HCT116 (cell line): ENCODE measurements around the gene ZNF708.

Source experiments
- CEBPB ChIP-seq: IDR thresholded peaks from 2 replicates; pipeline ENCODE4 v1.6.1; 2012; ENCODE audit warnings: low read depth
- CTCF ChIP-seq, 3 experiments: fragments of 200-600 bp in 1 of 3; sonication (generic) in 1 of 3; IDR thresholded peaks in 2 of 3; conservative IDR thresholded peaks in 1 of 3; 2 replicates each; pipeline ENCODE4 v1.5.1; 2012 to 2017; ENCODE audit warnings: low read depth in 2 of 3, low read length in 2 of 3, antibody characterized with exemption in 1 of 3, borderline replicate concordance in 1 of 3, control low read depth in 1 of 3, mild to moderate bottlenecking in 1 of 3, mixed read lengths in 1 of 3, mixed run types in 1 of 3, moderate library complexity in 1 of 3; ENCODE audit not compliant: insufficient read depth in 1 of 3
- EZH2 ChIP-seq: fragments of 200-600 bp; sonication (generic); IDR thresholded peaks from 2 replicates; pipeline ENCODE4 v1.6.1; 2017; ENCODE audit warnings: antibody characterized with exemption, mixed run types
- JUND ChIP-seq: IDR thresholded peaks from 2 replicates; pipeline ENCODE4 v1.6.1; 2012
- POLR2A ChIP-seq: IDR thresholded peaks from 2 replicates; pipeline ENCODE4 v1.7.0; 2011; ENCODE audit warnings: borderline replicate concordance; ENCODE audit not compliant: insufficient read depth, insufficient read length; ENCODE audit errors: extremely low read depth
- POLR2AphosphoS5 ChIP-seq: IDR thresholded peaks from 2 replicates; pipeline ENCODE4 v1.6.1; 2011; ENCODE audit warnings: mild to moderate bottlenecking, low read depth, low read length, moderate library complexity
- REST ChIP-seq: IDR thresholded peaks from 2 replicates; pipeline ENCODE4 v1.6.1; 2012; ENCODE audit warnings: low read depth
- SIN3A ChIP-seq: IDR thresholded peaks from 2 replicates; pipeline ENCODE4 v1.6.1; 2012; ENCODE audit warnings: low read depth
- SRF ChIP-seq: IDR thresholded peaks from 2 replicates; pipeline ENCODE4 v1.6.1; 2012; ENCODE audit warnings: low read depth

- no peak for TF ChIP-seq POLR2A
- no peak for TF ChIP-seq EZH2
- TF ChIP-seq CTCF (IDR thresholded peaks at IDR 0.05 in 2 of 3, conservative IDR thresholded peaks at IDR 0.05 in 1 of 3; ENCODE audit: borderline replicate concordance in 1 of 3, insufficient read depth in 1 of 3, low read depth in 2 of 3, low read length in 2 of 3) = peak; percentile 36 to 77 (median 37)
- TF ChIP-seq POLR2AphosphoS5 = no peak
- no peak for TF ChIP-seq SIN3A
- TF ChIP-seq JUND = no peak
- TF ChIP-seq CEBPB = no peak
- TF ChIP-seq REST = no peak
- TF ChIP-seq SRF = no peak
Measured at GRCh38 chr19:21256722-21257121, 72.5 kb downstream of the ZNF708 start.
